IPS-15b (cell line): ENCODE measurements around the gene LASP1NB.
"Not testable (repeated sequence)": the region's sequence is repeated elsewhere in the genome, so short reads cannot be mapped to it uniquely, and the experiment has no call there.

ENCODE experiments used
- H3K27me3 ChIP-seq: one replicate; pipeline ENCODE4 v1.6.1; 2013; ENCODE audit warnings: low read length; ENCODE audit not compliant: control insufficient read depth, insufficient read depth
- H3K36me3 ChIP-seq: one replicate; pipeline ENCODE4 v1.6.1; 2013; ENCODE audit warnings: low read length; ENCODE audit not compliant: control insufficient read depth, insufficient read depth
- H3K4me1 ChIP-seq: one replicate; pipeline ENCODE4 v1.6.1; 2013; ENCODE audit warnings: mild to moderate bottlenecking, low read length; ENCODE audit not compliant: control insufficient read depth, insufficient read depth
- H3K4me3 ChIP-seq: one replicate; pipeline ENCODE4 v1.5.1; 2013; ENCODE audit warnings: low read depth, low read length
- H3K9ac ChIP-seq: one replicate; pipeline ENCODE4 v1.6.1; 2013; ENCODE audit warnings: low read depth, mild to moderate bottlenecking, low read length
- H3K9me3 ChIP-seq: one replicate; pipeline ENCODE4 v1.6.1; 2013; ENCODE audit warnings: mild to moderate bottlenecking, low read length; ENCODE audit not compliant: control insufficient read depth, insufficient read depth

The LASP1NB gene

GRCh38 chr17:38921756-38922411 lies 3.5 kb upstream of the LASP1NB start:
- Histone ChIP-seq H3K9me3 (no peaks in the 10 kb centered on the region), H3K27me3 (no peaks in the 10 kb centered on the region), H3K9ac (no peak overlapping the region), H3K4me1 (peaks cover 8% of the 10 kb centered on the region), H3K4me3 (no peak overlapping the region), H3K36me3 (peaks cover 16% of the 10 kb centered on the region)

GRCh38 chr17:38922538-38923297 lies 2.7 kb upstream of the LASP1NB start:
- Histone ChIP-seq H3K4me3 (no peak overlapping the region), H3K36me3 (peaks cover 12% of the 10 kb centered on the region), H3K4me1 (peaks cover 8% of the 10 kb centered on the region), H3K9ac (peak overlapping the region; percentile 12), H3K27me3 (no peaks in the 10 kb centered on the region), H3K9me3 (no peaks in the 10 kb centered on the region)

GRCh38 chr17:38926293-38927070 lies 1.1 kb downstream of the LASP1NB start:
- Histone ChIP-seq H3K27me3 (no peaks in the 10 kb centered on the region), H3K9me3 (no peaks in the 10 kb centered on the region), H3K4me3 (no peak overlapping the region), H3K4me1 (peaks cover 8% of the 10 kb centered on the region), H3K9ac (no peak overlapping the region), H3K36me3 (no peaks in the 10 kb centered on the region)

- H3K4me1 ChIP-seq, H3K4me3 ChIP-seq, H3K9ac ChIP-seq, H3K9me3 ChIP-seq, H3K27me3 ChIP-seq, H3K36me3 ChIP-seq: not testable (repeated sequence)
Measured at GRCh38 chr17:38930782-38931181, 5.4 kb downstream of the LASP1NB start.

- H3K4me3 ChIP-seq, H3K27me3 ChIP-seq, H3K4me1 ChIP-seq, H3K9ac ChIP-seq, H3K9me3 ChIP-seq, H3K36me3 ChIP-seq: not testable (repeated sequence)
Measured at GRCh38 chr17:38933962-38934361, 8.5 kb downstream of the LASP1NB start.

GRCh38 chr17:38939987-38940386 lies 14.6 kb downstream of the LASP1NB start:
- Histone ChIP-seq H3K4me1 (no peaks in the 10 kb centered on the region), H3K36me3 (no peaks in the 10 kb centered on the region), H3K9me3 (no peaks in the 10 kb centered on the region), H3K9ac (no peak overlapping the region), H3K27me3 (no peaks in the 10 kb centered on the region), H3K4me3 (no peak overlapping the region)

GRCh38 chr17:38940404-38940803 lies 15.0 kb downstream of the LASP1NB start:
- no peak overlapping the region for H3K4me3 ChIP-seq
- H3K4me1 ChIP-seq: no peaks in the 10 kb centered on the region
- no peaks in the 10 kb centered on the region for H3K9me3 ChIP-seq
- H3K27me3 ChIP-seq: no peaks in the 10 kb centered on the region
- H3K36me3 ChIP-seq: no peaks in the 10 kb centered on the region
- H3K9ac ChIP-seq: no peak overlapping the region

GRCh38 chr17:38942696-38943334 lies 17.4 kb downstream of the LASP1NB start:
- no peaks in the 10 kb centered on the region for H3K36me3 ChIP-seq
- H3K9ac ChIP-seq: no peak overlapping the region
- H3K4me1 ChIP-seq: no peaks in the 10 kb centered on the region
- H3K9me3 ChIP-seq: no peaks in the 10 kb centered on the region
- no peaks in the 10 kb centered on the region for H3K27me3 ChIP-seq
- no peak overlapping the region for H3K4me3 ChIP-seq

- Histone ChIP-seq H3K27me3 (no peaks in the 10 kb centered on the region), H3K4me3 (no peak overlapping the region), H3K4me1 (no peaks in the 10 kb centered on the region), H3K9ac (no peak overlapping the region), H3K36me3 (no peaks in the 10 kb centered on the region), H3K9me3 (no peaks in the 10 kb centered on the region)
Measured at GRCh38 chr17:38943607-38944006, 18.2 kb downstream of the LASP1NB start.

- Histone ChIP-seq H3K9me3 (no peaks in the 10 kb centered on the region), H3K4me3 (no peak overlapping the region), H3K9ac (no peak overlapping the region), H3K27me3 (no peaks in the 10 kb centered on the region), H3K36me3 (no peaks in the 10 kb centered on the region), H3K4me1 (no peaks in the 10 kb centered on the region)
Measured at GRCh38 chr17:38947189-38947588, 21.8 kb downstream of the LASP1NB start.

GRCh38 chr17:38953800-38954199 lies 28.4 kb downstream of the LASP1NB start:
- not testable (repeated sequence) for H3K36me3 ChIP-seq, H3K9ac ChIP-seq, H3K27me3 ChIP-seq, H3K4me3 ChIP-seq, H3K9me3 ChIP-seq, H3K4me1 ChIP-seq
